ENCODE data around the gene CD248. TPM values are rescaled to one million over a fixed set of nuclear protein-coding genes. Genes with fewer than 3 reads are reported as not detected.
A peak's percentile ranks its signal among the peaks of the same experiment; 100 is the strongest.

CD248 gene
- total and polyA plus RNA-seq, 9 donors, result 4.9 to 47.9 (median 17.2) TPM

DNA sequence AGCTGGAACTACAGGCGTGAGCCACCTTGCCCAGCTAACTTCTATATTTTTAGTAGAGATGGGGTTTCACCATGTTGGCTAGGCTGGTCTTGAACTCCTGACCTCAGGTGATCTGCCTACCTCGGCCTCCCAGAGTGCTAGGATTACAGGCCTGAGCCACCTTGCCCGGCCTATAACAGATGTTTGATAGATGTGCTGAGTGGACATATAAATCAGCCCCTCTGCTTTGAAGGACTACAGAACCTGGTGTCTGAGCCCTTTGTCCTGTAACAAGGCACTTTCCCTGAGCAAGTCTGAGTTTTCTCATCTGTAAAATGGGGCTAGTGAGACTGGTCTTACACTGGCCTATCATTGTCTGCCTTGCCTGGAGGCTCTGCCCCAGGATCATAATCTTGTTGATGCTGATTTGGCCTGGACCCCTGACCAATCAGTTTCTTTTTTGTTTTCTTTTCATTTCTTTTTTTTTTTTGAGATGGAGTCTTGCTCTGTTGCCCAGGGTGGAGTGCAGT, 12.4 kb upstream of the CD248 start:
- no peak for DNase-seq
- H3K27me3 ChIP-seq, result no peaks in the 10 kb centered on the region
- H3K36me3 ChIP-seq, result no peaks in the 10 kb centered on the region
- no peak for TF ChIP-seq EP300 (IDR thresholded peaks at IDR 0.05)
- TF ChIP-seq POLR2A (IDR thresholded peaks at IDR 0.05), result no peak
- TF ChIP-seq, protein P1, sequence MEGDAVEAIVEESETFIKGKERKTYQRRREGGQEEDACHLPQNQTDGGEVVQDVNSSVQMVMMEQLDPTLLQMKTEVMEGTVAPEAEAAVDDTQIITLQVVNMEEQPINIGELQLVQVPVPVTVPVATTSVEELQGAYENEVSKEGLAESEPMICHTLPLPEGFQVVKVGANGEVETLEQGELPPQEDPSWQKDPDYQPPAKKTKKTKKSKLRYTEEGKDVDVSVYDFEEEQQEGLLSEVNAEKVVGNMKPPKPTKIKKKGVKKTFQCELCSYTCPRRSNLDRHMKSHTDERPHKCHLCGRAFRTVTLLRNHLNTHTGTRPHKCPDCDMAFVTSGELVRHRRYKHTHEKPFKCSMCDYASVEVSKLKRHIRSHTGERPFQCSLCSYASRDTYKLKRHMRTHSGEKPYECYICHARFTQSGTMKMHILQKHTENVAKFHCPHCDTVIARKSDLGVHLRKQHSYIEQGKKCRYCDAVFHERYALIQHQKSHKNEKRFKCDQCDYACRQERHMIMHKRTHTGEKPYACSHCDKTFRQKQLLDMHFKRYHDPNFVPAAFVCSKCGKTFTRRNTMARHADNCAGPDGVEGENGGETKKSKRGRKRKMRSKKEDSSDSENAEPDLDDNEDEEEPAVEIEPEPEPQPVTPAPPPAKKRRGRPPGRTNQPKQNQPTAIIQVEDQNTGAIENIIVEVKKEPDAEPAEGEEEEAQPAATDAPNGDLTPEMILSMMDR (IDR thresholded peaks at IDR 0.05), result no peak
- H3K27ac ChIP-seq, result no peak overlapping the region
- 71 to 87% (median 75%) methylated on average over 3 of the region's 3 CpGs for WGBS, 3 donors
- intact Hi-C loops (cut with DNase I), result no loop called here
- H3K4me3 ChIP-seq, result no peak overlapping the region
- H3K9me3 ChIP-seq, result no peaks in the 10 kb centered on the region
- H3K4me1 ChIP-seq (ENCODE audit: insufficient read depth), result peaks cover 14% of the 10 kb centered on the region

DNA sequence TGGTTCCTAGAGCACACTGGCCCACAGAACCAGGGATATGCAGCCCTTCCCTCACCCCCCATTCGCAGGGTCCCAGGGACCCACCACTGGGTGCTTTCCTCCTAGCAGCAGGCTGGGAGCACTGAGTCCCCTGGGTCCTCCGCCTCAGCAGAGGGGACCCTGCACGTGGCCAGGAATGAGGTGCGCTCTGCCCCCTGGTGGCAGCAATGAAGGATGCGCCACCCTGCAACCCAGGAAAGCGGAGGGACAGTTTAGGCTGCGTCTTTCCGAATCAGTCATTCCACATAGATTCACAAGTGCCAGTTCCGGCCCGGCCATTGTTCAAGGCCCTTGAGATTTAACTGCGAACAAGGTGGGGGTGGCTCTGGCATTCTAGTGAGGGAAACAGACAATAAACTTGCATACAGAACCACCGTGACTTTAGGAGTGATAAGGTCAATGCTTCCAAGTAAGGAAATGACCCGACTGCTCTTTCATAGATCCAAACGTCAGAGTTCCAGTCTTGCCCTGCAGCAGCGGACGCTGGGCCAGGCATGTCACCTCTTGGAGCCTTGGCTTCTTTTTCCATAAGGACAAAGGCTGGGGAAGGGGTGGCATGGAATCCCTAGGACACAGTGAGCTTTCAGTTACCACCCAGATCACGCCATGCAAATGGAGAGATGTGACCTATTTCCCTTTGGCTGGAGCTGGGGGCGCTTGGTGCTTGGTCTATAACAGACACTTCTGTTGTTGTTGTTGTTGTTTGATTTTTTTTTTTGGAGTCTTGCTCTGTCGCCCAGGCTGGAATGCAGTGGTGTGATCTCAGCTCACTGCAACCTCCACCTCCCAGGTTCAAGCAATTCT, 11.7 kb upstream of the CD248 start:
- H3K27ac ChIP-seq, result no peak overlapping the region
- intact Hi-C loops (cut with DNase I), result loop anchor here in 3 of 4 donors (1.0 kb wide), 2 partner anchors 16 to 17 kb away; no protein-coding TSS in a partner anchor
- 9 to 12% (median 10%) methylated on average over 17 to 19 of the region's 19 CpGs for WGBS, 3 donors

DNA sequence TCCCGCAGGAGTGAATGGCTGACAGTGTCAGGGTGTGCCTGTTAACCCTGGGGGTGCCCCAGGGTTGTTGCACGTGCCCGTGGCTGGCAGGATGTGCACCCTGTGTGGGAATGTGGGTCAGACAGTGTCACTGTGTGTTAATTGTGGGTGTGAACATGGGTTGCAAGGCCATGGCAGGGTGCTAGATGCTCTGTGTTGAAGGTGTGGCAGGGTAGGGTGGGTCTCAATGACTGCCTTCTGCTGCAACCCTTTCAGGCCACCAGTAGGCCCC, 11.1 kb upstream of the CD248 start:
- intact Hi-C loops (cut with DNase I), result loop anchor here in 3 of 4 donors (1.0 kb wide), 2 partner anchors 16 to 17 kb away; no protein-coding TSS in a partner anchor

More for the DNA sequence above, 11.7 kb upstream of the CD248 start:
- Histone ChIP-seq H3K27me3 (no peaks in the 10 kb centered on the region), H3K36me3 (no peaks in the 10 kb centered on the region), H3K9me3 (no peaks in the 10 kb centered on the region), H3K4me3 (no peak overlapping the region), H3K4me1 (ENCODE audit: insufficient read depth) (peaks cover 14% of the 10 kb centered on the region)
- TF ChIP-seq, protein P1 (IDR thresholded peaks at IDR 0.05), result peak; percentile 86 to 96 (median 95)
- TF ChIP-seq EP300 (IDR thresholded peaks at IDR 0.05), result no peak
- no peak for TF ChIP-seq POLR2A (IDR thresholded peaks at IDR 0.05)
- DNase-seq, result peak; percentile 63 to 87 (median 78)

DNA sequence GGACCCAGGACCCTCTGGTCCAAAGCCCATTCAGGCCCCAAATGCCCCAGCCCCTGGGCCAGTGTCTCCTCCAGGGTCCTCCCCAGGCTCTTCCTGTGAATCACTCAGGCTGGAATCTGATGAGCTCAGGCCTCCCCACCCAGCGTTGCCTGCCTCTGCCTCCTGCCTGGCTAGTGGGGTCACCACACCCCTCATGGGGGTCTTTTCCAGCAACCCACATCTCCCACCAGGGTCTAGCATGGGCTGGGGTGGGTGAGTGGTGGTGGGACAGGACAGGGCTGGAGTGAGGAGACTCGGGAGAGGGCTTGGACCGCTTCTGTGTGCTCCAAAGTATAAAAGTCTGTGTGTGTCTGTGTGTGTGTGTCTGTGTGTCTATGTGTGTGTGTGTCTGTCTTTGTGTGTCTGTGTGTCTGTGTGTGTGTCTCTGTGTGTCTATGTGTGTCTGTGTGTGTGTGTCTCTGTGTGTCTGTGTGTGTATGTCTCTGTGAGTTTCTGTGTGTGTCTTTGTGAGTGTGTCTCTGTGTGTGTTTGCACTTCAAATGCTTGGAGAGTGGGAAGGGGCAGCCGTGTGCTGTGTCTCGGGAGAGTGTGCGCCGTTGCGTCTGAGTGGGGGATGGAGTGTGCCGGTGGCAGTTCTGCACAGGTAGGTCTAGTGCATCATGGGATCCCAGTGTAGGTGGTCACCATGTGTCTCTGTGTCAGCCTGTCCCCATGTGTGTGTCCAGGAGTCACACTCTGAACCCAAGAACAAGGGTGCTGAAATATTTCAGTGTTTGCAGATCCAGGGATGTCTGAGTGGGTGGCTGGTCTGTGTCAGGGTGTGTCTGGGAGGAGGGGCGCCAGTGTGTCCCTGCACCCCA, 10.6 kb upstream of the CD248 start:
- DNase-seq, result no peak
- WGBS, 3 donors, result 72 to 82% (median 80%) methylated on average over 10 of the region's 10 CpGs
- Histone ChIP-seq H3K27ac (peak overlapping the region in 1 of 2 donors; percentile 22), H3K9me3 (no peaks in the 10 kb centered on the region), H3K36me3 (no peaks in the 10 kb centered on the region), H3K27me3 (no peaks in the 10 kb centered on the region), H3K4me1 (ENCODE audit: insufficient read depth) (peaks cover 14% of the 10 kb centered on the region), H3K4me3 (no peak overlapping the region)
- TF ChIP-seq, protein P1 (IDR thresholded peaks at IDR 0.05), result no peak
- no peak for TF ChIP-seq POLR2A (IDR thresholded peaks at IDR 0.05)
- no peak for TF ChIP-seq EP300 (IDR thresholded peaks at IDR 0.05)
- intact Hi-C loops (cut with DNase I), result loop anchor here in 3 of 4 donors (1.0 kb wide), 2 partner anchors 15 to 16 kb away; no protein-coding TSS in a partner anchor

More for the DNA sequence above, 11.1 kb upstream of the CD248 start:
- Histone ChIP-seq H3K4me3 (no peak overlapping the region), H3K27ac (no peak overlapping the region), H3K36me3 (no peaks in the 10 kb centered on the region), H3K27me3 (no peaks in the 10 kb centered on the region), H3K9me3 (no peaks in the 10 kb centered on the region), H3K4me1 (ENCODE audit: insufficient read depth) (peaks cover 14% of the 10 kb centered on the region)
- no peak for DNase-seq
- WGBS, 3 donors, result 66 to 72% (median 70%) methylated on average over 3 of the region's 3 CpGs
- no peak for TF ChIP-seq POLR2A (IDR thresholded peaks at IDR 0.05)
